NCI-H1694 treated with DMSO at 0.1 percent for 48 hours (cell line): Measurements from ENCODE around the gene HAPLN3.

Source experiments
- DNase-seq: peaks from one replicate; lab custom pipeline; 2025; lab: John Stamatoyannopoulos, UW

The HAPLN3 gene

GRCh38 chr15:88894348-88894818 is 961 bp downstream of the HAPLN3 start:
- DNase-seq: peak; percentile 20

DNA sequence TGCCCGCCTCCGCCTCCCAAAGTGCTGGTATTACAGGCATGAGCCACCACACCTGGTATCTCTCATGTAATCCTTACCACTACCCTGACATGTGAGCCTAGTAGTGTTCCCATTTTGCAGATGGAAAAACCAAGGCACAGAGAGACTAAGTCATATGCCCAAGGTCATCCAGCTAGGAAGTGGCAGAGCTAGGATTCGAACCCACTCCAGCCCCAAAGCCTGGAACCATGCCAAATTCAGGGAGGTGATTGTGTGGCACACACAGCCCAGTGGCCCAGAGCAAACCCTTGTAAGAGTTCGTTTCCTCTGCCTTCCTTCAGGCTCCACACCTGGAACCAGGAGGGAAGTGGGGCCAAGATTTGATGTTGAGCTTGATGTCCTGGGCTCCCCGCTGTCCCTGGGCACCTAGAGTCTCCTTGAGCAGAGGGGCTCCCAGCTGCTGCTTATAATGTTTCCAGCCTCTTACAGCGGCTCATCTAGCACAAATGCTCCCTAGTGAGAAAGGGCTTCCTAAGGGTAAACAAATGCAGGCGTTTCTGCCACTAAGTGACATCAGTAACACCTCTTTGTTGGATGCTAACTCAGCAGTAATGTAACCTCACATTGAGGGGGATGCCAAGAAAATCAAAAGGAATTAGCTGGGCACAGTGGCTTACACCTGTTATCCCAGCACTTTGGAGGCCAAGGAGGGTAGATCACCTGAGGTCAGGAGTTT is 3.6 kb downstream of the HAPLN3 start:
- DNase-seq: no peak

DNA sequence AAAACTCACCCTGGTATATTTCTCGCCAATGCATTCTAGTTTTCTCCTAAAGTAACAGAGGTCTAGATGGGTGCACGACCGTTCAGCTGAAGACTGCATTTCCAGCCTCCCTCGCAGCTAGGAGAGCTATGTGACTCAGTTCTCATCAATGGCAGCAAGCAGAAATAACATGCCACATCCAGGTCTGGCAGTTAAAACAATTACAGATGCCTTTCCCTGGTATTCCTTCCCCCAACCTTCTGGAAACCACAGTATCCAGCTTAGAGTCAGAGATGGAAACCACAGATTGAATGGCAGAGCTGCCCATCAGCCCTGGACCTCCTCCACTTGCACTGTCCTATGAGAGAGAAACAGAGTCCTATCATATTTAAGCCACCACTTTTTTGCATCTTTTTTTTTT is 4.8 kb downstream of the HAPLN3 start:
- DNase-seq: no peak

- DNase-seq: no peak
Measured at GRCh38 chr15:88888719-88889118, 6.6 kb downstream of the HAPLN3 start.

GRCh38 chr15:88887068-88887580 is 8.2 kb downstream of the HAPLN3 start:
- no peak for DNase-seq

GRCh38 chr15:88882785-88883184 is 12.6 kb downstream of the HAPLN3 start:
- no peak for DNase-seq

GRCh38 chr15:88881775-88882174 is 13.6 kb downstream of the HAPLN3 start:
- no peak for DNase-seq

GRCh38 chr15:88880944-88881740 is 14.2 kb downstream of the HAPLN3 start:
- DNase-seq: no peak

DNA sequence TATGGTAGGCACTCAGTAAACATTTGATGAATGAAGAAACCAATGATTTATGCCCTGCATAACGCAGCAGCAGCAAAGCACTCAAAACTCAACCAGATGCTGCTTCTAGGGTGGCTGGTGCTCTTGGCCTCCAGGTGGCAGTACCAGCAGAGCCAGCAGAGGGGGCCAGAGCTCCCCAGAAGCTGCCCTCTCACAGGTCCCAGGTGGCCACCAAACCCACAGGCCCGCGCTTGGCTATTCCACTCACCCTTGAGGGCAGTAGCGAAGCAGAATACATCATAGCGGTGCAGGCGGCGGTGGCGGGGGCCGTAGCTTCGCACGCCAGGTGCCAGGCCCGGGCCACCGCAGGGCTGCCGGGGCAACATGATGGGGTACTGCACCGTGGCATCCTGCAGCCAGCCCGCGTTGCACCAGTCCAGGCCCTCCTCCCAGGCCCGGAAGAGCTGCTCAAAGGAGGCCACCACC is 16.6 kb downstream of the HAPLN3 start:
- peak; percentile 86 for DNase-seq

GRCh38 chr15:88877906-88878305 is 17.4 kb downstream of the HAPLN3 start:
- DNase-seq: no peak

- DNase-seq: no peak
Measured at GRCh38 chr15:88877415-88877814, 17.9 kb downstream of the HAPLN3 start.

- DNase-seq: no peak
Measured at GRCh38 chr15:88876573-88876972, 18.8 kb downstream of the HAPLN3 start.

DNA sequence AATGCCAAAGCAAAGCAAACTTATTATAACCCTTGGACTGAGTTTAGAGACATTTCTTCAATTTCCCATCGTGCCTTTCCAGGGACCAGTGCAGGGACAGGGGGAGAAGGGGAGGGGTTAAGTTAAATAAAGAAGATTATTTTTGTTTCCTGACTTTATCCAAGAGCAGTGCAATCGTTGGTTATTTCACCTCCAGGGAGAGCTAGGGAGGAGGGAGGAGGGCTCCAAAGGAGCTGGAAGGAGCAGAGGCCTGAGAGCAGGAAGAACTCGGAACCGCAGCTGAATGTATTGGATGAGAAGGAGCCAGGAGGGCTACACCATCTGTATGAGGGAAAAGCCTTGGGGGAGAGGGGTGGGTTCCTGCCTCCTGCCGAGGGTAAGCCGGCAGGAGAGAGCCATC is 20.7 kb downstream of the HAPLN3 start:
- DNase-seq: no peak

- no peak for DNase-seq
Measured at GRCh38 chr15:88874275-88874674, 21.1 kb downstream of the HAPLN3 start.

DNA sequence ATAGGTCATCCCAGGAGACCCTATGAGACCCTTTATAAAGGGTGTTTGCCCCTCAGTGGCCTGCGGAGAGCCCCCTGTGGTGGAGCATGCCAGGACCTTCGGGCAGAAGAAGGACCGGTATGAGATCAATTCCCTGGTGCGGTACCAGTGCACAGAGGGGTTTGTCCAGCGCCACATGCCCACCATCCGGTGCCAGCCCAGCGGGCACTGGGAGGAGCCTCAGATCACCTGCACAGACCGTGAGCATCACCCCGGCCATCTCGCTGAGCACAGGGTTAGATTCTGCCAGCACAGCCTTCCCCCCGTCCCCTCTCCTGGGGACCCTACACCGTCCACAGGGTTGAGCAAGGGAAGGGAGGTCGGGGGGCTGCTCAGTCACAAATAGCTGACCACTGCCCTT is 21.6 kb downstream of the HAPLN3 start:
- no peak for DNase-seq

DNA sequence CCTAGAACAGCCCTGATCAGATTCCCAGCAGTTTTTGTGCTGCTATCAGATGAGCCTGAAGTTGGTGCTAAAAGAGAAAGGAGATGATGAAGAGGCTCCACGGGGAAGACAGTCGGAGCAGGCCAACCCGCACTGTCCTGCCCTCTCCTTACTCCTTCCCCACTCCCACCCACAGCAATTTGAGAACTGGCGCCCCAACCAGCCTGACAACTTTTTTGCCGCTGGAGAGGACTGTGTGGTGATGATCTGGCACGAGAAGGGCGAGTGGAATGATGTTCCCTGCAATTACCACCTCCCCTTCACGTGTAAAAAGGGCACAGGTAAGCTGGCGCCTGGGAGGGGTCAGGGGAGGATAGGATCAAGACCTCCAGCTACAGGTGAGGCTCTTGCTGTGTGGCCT is 22.6 kb downstream of the HAPLN3 start:
- DNase-seq: no peak

GRCh38 chr15:88872106-88872505 is 23.2 kb downstream of the HAPLN3 start:
- DNase-seq: no peak

DNA sequence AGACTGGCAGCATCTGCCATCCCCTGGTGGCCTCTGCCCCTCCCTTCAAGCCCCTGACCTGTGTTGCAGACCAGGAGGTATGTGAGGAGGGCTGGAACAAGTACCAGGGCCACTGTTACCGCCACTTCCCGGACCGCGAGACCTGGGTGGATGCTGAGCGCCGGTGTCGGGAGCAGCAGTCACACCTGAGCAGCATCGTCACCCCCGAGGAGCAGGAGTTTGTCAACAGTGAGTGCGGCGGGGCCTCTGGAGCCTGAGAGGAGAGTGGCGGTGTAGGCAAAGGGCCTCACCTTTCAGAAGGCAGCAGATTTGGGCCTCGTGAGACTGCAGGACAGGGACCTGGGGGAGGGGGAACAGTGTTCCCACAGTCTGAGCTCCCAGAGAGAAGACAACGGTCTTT is 24.0 kb downstream of the HAPLN3 start:
- DNase-seq: no peak

GRCh38 chr15:88866295-88866881 is 29.0 kb downstream of the HAPLN3 start:
- no peak for DNase-seq

DNA sequence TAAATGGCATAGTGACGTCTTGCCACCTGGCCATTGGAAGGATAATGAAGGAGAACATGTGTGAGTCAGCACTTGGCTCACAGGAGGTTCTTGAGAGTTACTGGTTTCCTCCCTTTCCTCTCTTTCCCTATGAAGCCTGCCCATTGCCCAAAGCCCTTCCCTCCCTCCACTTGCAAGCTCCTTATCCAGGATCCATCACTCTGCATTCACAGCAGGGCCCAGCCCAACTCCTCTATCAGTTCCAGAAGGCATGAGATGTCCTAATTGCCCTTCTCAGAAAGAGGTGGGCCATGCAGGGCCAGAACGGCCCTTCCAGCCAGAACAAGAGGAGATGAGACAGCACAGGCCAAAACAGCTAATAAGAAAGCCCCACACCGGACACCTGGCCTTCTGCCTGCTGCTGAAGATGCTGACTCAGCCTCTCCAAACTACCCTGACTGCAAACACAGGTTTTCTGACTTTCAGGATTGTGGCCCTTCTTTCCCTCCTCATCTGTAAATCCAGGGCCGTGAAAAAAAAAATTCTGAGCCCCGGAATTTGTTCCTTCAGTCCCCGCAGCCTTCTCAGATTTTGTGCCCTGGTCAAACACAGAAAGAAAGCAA is 29.7 kb downstream of the HAPLN3 start:
- no peak for DNase-seq

GRCh38 chr15:88864861-88865497 is 30.4 kb downstream of the HAPLN3 start:
- no peak for DNase-seq

DNA sequence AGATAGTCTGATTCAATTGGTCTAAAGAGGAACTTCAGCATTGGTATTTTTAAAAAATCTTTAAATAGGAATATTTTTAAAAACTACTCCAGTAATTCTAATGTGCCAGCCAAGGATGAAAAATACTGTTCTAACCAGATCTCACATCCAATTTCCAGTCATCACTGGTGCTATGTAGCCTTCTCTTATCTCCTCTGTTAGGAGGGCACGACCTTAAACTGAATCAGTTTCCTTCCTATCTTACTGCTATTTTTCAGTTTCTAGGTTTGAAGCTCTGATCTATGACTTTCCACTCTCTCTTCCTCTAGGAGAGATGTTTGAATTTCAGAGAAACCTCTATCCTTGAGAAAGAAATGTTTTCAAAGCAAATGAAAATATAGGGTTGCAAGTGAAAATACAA is 31.9 kb downstream of the HAPLN3 start:
- no peak for DNase-seq
